Measurements from ENCODE around the gene TPR. TPM values are rescaled to one million over a fixed set of nuclear protein-coding genes. Genes with fewer than 3 reads are reported as not detected.

TPR gene
- total RNA-seq, 1 donor from 2014 or later = 77.9 TPM

- no peaks in the 10 kb centered on the region for H3K27me3 Mint-ChIP-seq (ENCODE audit: low read depth)
- TF ChIP-seq CTCF (IDR thresholded peaks at IDR 0.05) = no peak
- no peak overlapping the region for H3K4me3 Mint-ChIP-seq (ENCODE audit: unreplicated experiment)
- H3K4me1 Mint-ChIP-seq (ENCODE audit: low read depth) = no peaks in the 10 kb centered on the region
- no peaks in the 10 kb centered on the region for H3K36me3 Mint-ChIP-seq (ENCODE audit: low read depth)
- no peak overlapping the region for H3K27ac Mint-ChIP-seq (ENCODE audit: unreplicated experiment)
- no peaks in the 10 kb centered on the region for H3K9me3 Mint-ChIP-seq (ENCODE audit: low read depth)
- DNase-seq (ENCODE audit: low spot score) = no peak
Measured at GRCh38 chr1:186302381-186302920, 72.6 kb downstream of the TPR start.

DNA sequence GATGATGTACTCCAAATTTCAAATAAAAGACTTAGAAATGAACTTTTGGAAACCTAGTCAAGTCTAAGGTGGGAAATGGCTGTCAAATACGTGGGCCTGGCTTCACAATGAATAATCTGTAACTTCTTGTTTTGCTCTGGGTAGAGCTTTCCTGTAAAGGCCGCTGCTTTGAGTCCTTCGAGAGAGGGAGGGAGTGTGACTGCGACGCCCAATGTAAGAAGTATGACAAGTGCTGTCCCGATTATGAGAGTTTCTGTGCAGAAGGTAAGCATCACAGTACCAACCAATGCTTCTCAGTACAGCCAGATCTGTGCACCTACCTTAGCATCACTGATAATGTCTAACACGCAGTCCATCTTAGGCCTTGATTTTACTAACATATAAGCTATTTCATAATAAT lies 73.6 kb downstream of the TPR start:
- H3K4me1 Mint-ChIP-seq (ENCODE audit: low read depth) = no peaks in the 10 kb centered on the region
- no peaks in the 10 kb centered on the region for H3K27me3 Mint-ChIP-seq (ENCODE audit: low read depth)
- no peak overlapping the region for H3K4me3 Mint-ChIP-seq (ENCODE audit: unreplicated experiment)
- H3K9me3 Mint-ChIP-seq (ENCODE audit: low read depth) = no peaks in the 10 kb centered on the region
- no peak overlapping the region for H3K27ac Mint-ChIP-seq (ENCODE audit: unreplicated experiment)
- no peaks in the 10 kb centered on the region for H3K36me3 Mint-ChIP-seq (ENCODE audit: low read depth)
- TF ChIP-seq CTCF (IDR thresholded peaks at IDR 0.05) = no peak
- no peak for DNase-seq (ENCODE audit: low spot score)

DNA sequence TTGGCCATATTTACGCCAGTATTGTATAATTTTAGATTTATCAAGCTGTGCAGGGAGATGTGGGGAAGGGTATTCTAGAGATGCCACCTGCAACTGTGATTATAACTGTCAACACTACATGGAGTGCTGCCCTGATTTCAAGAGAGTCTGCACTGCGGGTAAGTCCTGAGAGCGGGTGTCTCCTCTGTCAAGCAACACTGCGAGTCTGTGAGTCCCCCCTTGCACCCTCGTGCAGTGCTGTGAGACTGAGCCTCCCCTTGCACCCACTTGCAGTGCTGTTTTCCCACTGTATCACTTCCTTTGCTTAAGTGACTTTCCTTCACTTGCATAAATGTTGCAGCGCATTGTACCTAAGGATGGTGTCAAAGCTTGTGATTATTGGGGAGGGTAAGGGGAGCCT lies 75.0 kb downstream of the TPR start:
- DNase-seq (ENCODE audit: low spot score) = no peak
- TF ChIP-seq CTCF (IDR thresholded peaks at IDR 0.05) = no peak
- Mint-ChIP-seq H3K27me3 (ENCODE audit: low read depth) (no peaks in the 10 kb centered on the region), H3K4me3 (ENCODE audit: unreplicated experiment) (no peak overlapping the region), H3K36me3 (ENCODE audit: low read depth) (no peaks in the 10 kb centered on the region), H3K4me1 (ENCODE audit: low read depth) (peaks cover 3% of the 10 kb centered on the region), H3K27ac (ENCODE audit: unreplicated experiment) (no peak overlapping the region), H3K9me3 (ENCODE audit: low read depth) (no peaks in the 10 kb centered on the region)

DNA sequence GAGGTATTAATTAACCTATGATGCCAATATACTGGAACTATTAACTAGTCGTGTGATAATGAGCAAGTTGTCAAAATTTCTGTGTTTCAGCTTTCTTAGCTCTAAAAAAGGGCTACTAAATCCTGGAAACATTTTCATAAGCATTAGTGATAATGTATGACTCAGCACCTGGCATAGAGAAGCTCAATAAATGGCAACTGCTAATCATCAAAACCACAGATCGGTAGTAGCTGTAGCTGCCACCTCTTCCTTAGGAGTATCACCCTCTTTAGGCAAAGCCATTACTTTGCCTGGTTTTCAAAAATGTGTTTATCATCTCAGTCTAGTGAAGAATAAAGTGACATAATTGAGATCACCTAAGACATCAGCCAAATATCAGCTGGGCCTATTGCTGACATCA lies 75.5 kb downstream of the TPR start:
- DNase-seq (ENCODE audit: low spot score) = no peak
- H3K36me3 Mint-ChIP-seq (ENCODE audit: low read depth) = no peaks in the 10 kb centered on the region
- no peak overlapping the region for H3K4me3 Mint-ChIP-seq (ENCODE audit: unreplicated experiment)
- H3K27me3 Mint-ChIP-seq (ENCODE audit: low read depth) = no peaks in the 10 kb centered on the region
- TF ChIP-seq CTCF (IDR thresholded peaks at IDR 0.05) = no peak
- H3K4me1 Mint-ChIP-seq (ENCODE audit: low read depth) = peaks cover 3% of the 10 kb centered on the region
- no peak overlapping the region for H3K27ac Mint-ChIP-seq (ENCODE audit: unreplicated experiment)
- no peaks in the 10 kb centered on the region for H3K9me3 Mint-ChIP-seq (ENCODE audit: low read depth)

GRCh38 chr1:186298851-186299250 lies 76.2 kb downstream of the TPR start:
- Mint-ChIP-seq H3K36me3 (ENCODE audit: low read depth) (no peaks in the 10 kb centered on the region), H3K4me1 (ENCODE audit: low read depth) (peaks cover 3% of the 10 kb centered on the region), H3K9me3 (ENCODE audit: low read depth) (no peaks in the 10 kb centered on the region), H3K27me3 (ENCODE audit: low read depth) (no peaks in the 10 kb centered on the region), H3K27ac (ENCODE audit: unreplicated experiment) (no peak overlapping the region), H3K4me3 (ENCODE audit: unreplicated experiment) (no peak overlapping the region)
- no peak for DNase-seq (ENCODE audit: low spot score)
- no peak for TF ChIP-seq CTCF (IDR thresholded peaks at IDR 0.05)
